Right lobe of liver (tissue), 6 donors: ENCODE data around the gene FOXL2. TPM values are rescaled to one million over a fixed set of nuclear protein-coding genes. Genes with fewer than 3 reads are reported as not detected.

ENCODE experiments used
- ATAC-seq, 4 donors: fragments of 200-7000 bp; cut with Tn5 transposase; one replicate each; pipeline ENCODE4 v1.9.1; 2020; ENCODE audit warnings: mild to moderate bottlenecking in 4 of 4, moderate library complexity in 4 of 4
- DNase-seq, 3 donors: peaks; one replicate each; pipeline ENCODE4 v3.0.0-alpha.2; 2020
- H3K27ac ChIP-seq, 3 donors: fragments of 200-600 bp; one replicate each; pipeline ENCODE4 v1.8.0; 2022
- H3K27me3 ChIP-seq, 2 donors: fragments of 200-600 bp; one replicate each; pipeline ENCODE4 v1.8.0; 2022
- H3K36me3 ChIP-seq, 4 donors: fragments of 200-600 bp; sonication (generic) in 1 of 4; one replicate each; pipeline versions ENCODE4 v1.5.1 to v1.8.0; 2017 to 2022; ENCODE audit warnings: control low read depth in 1 of 4
- H3K4me1 ChIP-seq, 4 donors: fragments of 200-600 bp; sonication (generic) in 1 of 4; one replicate each; pipeline versions ENCODE4 v1.5.1 to v1.8.0; 2017 to 2022; ENCODE audit warnings: control low read depth in 1 of 4
- H3K4me3 ChIP-seq, 3 donors: fragments of 200-600 bp; one replicate each; pipeline ENCODE4 v1.8.0; 2022
- H3K9me3 ChIP-seq, 4 donors: fragments of 200-600 bp; sonication (generic) in 1 of 4; one replicate each; pipeline versions ENCODE4 v1.5.1 to v1.8.0; 2017 to 2022; ENCODE audit warnings: control low read depth in 1 of 4
- POLR2A ChIP-seq: fragments of 450-650 bp; IDR thresholded peaks from one replicate; pipeline ENCODE4 v1.6.1; 2017; ENCODE audit warnings: antibody characterized with exemption, mild to moderate bottlenecking
- WGBS: methylation state at CpG from one replicate; pipeline ENCODE4 v1.1.6; 2018; ENCODE audit warnings: low coverage, low lambda C conversion rate; ENCODE audit not compliant: insufficient coverage; ENCODE audit errors: missing lambda C conversion rate; 5-methylcytosine and 5-hydroxymethylcytosine counted together
- intact Hi-C, 2 donors: fragments of 100-400 bp; cut with DNase I; formaldehyde crosslinking; loops; one replicate each; pipeline versions ENCODE4 v1.11.2 to v1.14.1; 2022
- total RNA-seq, 6 experiments: library from RNA; depleted of rRNA in 2 of 6; stranded (reverse); fragments of >200 nt in 2 of 6; fragmentation: NEBNext Ultra II Directional in 3 of 6; extraction: Animal tissue kit (Norgen Biotek cat#: 25700) in 3 of 6; gene quantifications; one replicate each; pipeline versions ENCODE4 v1.1.0 to v1.2.4, GENCODE V29; 2016 to 2023
- TF ChIP-seq, protein P1 (sequence below), 4 donors: fragments of 200-600 bp in 3 of 4; fragments of 450-650 bp in 1 of 4; IDR thresholded peaks; one replicate each; pipeline versions ENCODE4 v1.5.1 to v1.8.0; 2016 to 2022; ENCODE audit warnings: antibody characterized with exemption in 4 of 4, mild to moderate bottlenecking in 2 of 4
- donor health status: DM: no; HTN: yes; CAD: no.
- donor health status: DM: no; HTN: no; CAD: no.
- donor health status: DM: no; HTN: no; CAD: no.
- donor health status: DM: no; HTN: yes; CAD: no.
- donor health status: DM: no; HTN: yes; CAD: no.

Gene FOXL2
- total RNA-seq, 6 experiments from 2014 or later, result not detected

DNA sequence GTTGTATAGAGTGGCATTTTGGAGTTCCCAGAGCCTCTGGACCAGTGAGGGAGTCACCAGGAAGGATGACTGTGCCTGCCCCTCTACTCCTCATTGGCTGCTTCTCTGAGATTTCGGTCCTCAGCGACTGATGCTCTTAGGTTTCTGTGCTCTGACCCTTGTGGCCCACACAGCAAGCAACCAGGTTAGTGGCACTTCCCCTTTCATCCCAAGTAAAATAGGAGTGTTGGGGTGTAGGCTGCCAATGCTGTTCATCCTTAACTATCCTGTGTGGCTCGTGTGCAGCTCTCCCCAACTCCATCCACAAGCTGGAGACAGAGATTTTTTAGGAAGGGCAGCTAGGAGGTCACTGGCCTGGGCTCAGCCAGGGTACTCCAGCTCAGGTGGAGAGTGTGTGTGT is 37.9 kb upstream of the FOXL2 start:
- TF ChIP-seq, protein P1, sequence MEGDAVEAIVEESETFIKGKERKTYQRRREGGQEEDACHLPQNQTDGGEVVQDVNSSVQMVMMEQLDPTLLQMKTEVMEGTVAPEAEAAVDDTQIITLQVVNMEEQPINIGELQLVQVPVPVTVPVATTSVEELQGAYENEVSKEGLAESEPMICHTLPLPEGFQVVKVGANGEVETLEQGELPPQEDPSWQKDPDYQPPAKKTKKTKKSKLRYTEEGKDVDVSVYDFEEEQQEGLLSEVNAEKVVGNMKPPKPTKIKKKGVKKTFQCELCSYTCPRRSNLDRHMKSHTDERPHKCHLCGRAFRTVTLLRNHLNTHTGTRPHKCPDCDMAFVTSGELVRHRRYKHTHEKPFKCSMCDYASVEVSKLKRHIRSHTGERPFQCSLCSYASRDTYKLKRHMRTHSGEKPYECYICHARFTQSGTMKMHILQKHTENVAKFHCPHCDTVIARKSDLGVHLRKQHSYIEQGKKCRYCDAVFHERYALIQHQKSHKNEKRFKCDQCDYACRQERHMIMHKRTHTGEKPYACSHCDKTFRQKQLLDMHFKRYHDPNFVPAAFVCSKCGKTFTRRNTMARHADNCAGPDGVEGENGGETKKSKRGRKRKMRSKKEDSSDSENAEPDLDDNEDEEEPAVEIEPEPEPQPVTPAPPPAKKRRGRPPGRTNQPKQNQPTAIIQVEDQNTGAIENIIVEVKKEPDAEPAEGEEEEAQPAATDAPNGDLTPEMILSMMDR (IDR thresholded peaks at IDR 0.05), result no peak
- no peak for TF ChIP-seq POLR2A
- Histone ChIP-seq H3K36me3 (no peaks in the 10 kb centered on the region), H3K27ac (no peak overlapping the region), H3K9me3 (no peaks in the 10 kb centered on the region), H3K27me3 (no peaks in the 10 kb centered on the region), H3K4me3 (no peak overlapping the region), H3K4me1 (no peaks in the 10 kb centered on the region)
- ATAC-seq (no peak), DNase-seq (no peak)
- intact Hi-C loops, result no loop called here
- 42% methylated on average over 2 of the region's 3 CpGs for WGBS

DNA sequence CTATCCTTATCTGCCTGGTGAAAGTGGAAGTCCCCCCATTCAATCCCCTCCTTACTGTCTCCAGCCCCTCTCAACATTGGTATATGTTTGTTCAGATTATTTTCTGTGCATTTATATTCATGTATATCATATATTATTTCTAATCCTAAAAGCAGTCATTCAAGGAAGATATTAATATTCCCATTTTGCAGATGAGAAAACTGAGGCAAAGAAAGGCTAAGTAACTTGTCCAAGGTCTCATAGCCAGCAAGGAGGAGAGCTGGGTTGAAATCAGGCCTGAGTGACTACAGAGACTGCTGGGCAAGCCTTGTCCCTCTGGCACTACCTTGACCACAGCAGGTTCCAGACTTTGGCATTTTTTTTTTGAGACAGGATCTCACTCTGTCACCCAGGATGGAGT is 29.1 kb upstream of the FOXL2 start:
- Histone ChIP-seq H3K4me3 (no peak overlapping the region), H3K9me3 (no peaks in the 10 kb centered on the region), H3K4me1 (no peaks in the 10 kb centered on the region), H3K27me3 (no peaks in the 10 kb centered on the region), H3K27ac (no peak overlapping the region), H3K36me3 (no peaks in the 10 kb centered on the region)
- no peak for TF ChIP-seq POLR2A
- TF ChIP-seq, protein P1 (IDR thresholded peaks at IDR 0.05), result no peak
- intact Hi-C loops, result no loop called here
- ATAC-seq (no peak), DNase-seq (no peak)

DNA sequence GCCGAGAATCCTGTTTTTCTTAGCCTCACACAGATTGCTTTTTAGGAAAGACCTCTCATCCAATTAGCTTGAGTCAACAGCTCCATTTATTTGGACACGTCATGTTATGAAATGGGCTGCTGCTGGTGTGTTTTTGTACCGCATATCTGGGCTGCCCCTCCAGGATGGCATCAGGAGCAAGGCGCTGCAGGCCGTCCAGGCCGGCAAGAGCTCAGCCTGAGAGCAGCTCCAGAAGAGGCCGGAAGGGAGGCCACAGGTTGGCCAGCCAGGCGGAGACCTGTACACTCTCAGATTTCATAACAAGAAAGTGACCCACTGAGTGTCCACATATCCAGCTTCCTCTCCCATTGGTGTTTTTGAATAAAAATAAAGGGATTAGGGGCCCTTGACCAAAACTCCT is 28.4 kb upstream of the FOXL2 start:
- H3K9me3 ChIP-seq, result no peaks in the 10 kb centered on the region
- H3K4me3 ChIP-seq, result no peak overlapping the region
- no peaks in the 10 kb centered on the region for H3K4me1 ChIP-seq
- 90% methylated on average over 2 of the region's 8 CpGs for WGBS
- no peaks in the 10 kb centered on the region for H3K27me3 ChIP-seq
- intact Hi-C loops, result no loop called here
- TF ChIP-seq, protein P1 (IDR thresholded peaks at IDR 0.05), result no peak
- TF ChIP-seq POLR2A, result no peak
- DNase-seq, result no peak
- no peak overlapping the region for H3K27ac ChIP-seq
- no peak for ATAC-seq
- no peaks in the 10 kb centered on the region for H3K36me3 ChIP-seq

DNA sequence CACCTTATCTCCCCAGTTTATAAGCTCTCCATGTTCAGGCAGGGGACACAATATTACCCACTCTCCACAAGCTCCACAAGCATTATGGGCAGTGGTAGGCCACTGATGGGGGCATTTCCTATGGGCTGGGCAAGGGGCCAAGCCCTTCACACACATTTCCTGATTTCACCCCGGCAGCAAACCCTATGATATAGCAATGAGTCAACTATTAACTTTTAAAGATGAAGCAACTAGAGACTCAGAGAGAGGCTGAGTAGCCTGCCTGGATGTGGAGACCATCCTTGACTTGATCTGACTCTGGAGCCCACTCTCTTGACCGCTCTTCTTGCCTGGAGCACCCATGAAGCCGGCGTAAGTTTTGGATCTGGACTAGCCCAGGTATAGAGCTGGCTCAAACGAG is 27.5 kb upstream of the FOXL2 start:
- ATAC-seq, result no peak
- WGBS, result 17% methylated on average over 1 of the region's 5 CpGs
- no peaks in the 10 kb centered on the region for H3K27me3 ChIP-seq

DNA sequence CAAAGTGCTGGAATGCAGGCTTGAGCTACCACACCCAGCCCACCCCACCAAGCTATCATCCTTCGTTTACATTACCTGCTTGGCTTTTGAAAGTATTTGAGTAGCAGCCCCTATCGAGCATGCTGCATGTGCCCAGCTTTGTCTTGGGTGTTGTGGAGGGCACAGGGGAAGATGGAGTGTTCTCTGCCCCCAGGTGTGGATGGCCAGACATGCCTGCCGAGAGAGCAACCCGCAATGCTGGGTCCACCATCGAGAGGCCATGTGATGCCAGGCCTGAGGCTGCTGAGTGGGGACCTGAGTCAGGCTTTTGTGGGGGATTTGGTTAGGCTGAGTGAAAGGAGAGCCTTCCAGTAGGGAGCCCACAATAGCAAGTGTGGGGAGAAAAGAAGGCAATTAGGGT is 26.0 kb upstream of the FOXL2 start:
- H3K9me3 ChIP-seq, result no peaks in the 10 kb centered on the region
- ATAC-seq (no peak), DNase-seq (no peak)
- intact Hi-C loops, result no loop called here
- H3K4me1 ChIP-seq, result no peaks in the 10 kb centered on the region
- no peak overlapping the region for H3K4me3 ChIP-seq
- 58% methylated on average over 2 of the region's 5 CpGs for WGBS
- no peaks in the 10 kb centered on the region for H3K36me3 ChIP-seq
- no peak overlapping the region for H3K27ac ChIP-seq
- H3K27me3 ChIP-seq, result no peaks in the 10 kb centered on the region
- TF ChIP-seq POLR2A, result no peak
- TF ChIP-seq, protein P1 (IDR thresholded peaks at IDR 0.05), result no peak

More for the DNA sequence above, 27.5 kb upstream of the FOXL2 start:
- no peak overlapping the region for H3K27ac ChIP-seq
- no peaks in the 10 kb centered on the region for H3K9me3 ChIP-seq
- no peak overlapping the region for H3K4me3 ChIP-seq
- DNase-seq, result no peak
- intact Hi-C loops, result no loop called here
- no peak for TF ChIP-seq POLR2A
- TF ChIP-seq, protein P1 (IDR thresholded peaks at IDR 0.05), result no peak
- H3K4me1 ChIP-seq, result no peaks in the 10 kb centered on the region
- no peaks in the 10 kb centered on the region for H3K36me3 ChIP-seq
